ENCODE results near the gene FBXL7. TPM values are rescaled to one million over a fixed set of nuclear protein-coding genes. Genes with fewer than 3 reads are reported as not detected.

Gene FBXL7
- polyA plus RNA-seq, 4 donors = 0.22 to 4.2 (median 2.7) TPM

- DNase-seq (no peak), FAIRE-seq (no peak)
- 77 to 87% (median 86%) methylated on average over 1 of the region's 1 CpG for WGBS, 3 donors
- Histone ChIP-seq H3K9me3 (ENCODE audit: control insufficient read depth in 2 of 2, insufficient read depth in 1 of 2, low read depth in 1 of 2, low read length in 1 of 2) (no peaks in the 10 kb centered on the region), H3K36me3 (ENCODE audit: control insufficient read depth in 3 of 3, insufficient read depth in 2 of 3, low read depth in 1 of 3, low read length in 3 of 3) (no peaks in the 10 kb centered on the region), H3K27ac (ENCODE audit: low read depth in 1 of 3, low read length in 2 of 3) (no peak overlapping the region), H3K4me1 (ENCODE audit: control insufficient read depth in 3 of 3, insufficient read depth in 2 of 3, low read depth in 1 of 3, low read length in 2 of 3) (no peaks in the 10 kb centered on the region), H3K4me3 (ENCODE audit: low read depth in 1 of 3, low read length in 3 of 3) (no peak overlapping the region), H3K27me3 (ENCODE audit: control insufficient read depth in 3 of 3, insufficient read depth in 3 of 3, low read length in 3 of 3) (no peaks in the 10 kb centered on the region)
These were observed 10.1 kb downstream of the FBXL7 start for GRCh38 chr5:15510092-15510491.

GRCh38 chr5:15510831-15511230, 10.9 kb downstream of the FBXL7 start:
- no peak overlapping the region for H3K4me3 ChIP-seq (ENCODE audit: low read depth in 1 of 3, low read length in 3 of 3)
- H3K4me1 ChIP-seq (ENCODE audit: control insufficient read depth in 3 of 3, insufficient read depth in 2 of 3, low read depth in 1 of 3, low read length in 2 of 3) = no peaks in the 10 kb centered on the region
- WGBS, 3 donors = 27 to 52% (median 45%) methylated on average over 3 of the region's 3 CpGs
- no peak overlapping the region for H3K27ac ChIP-seq (ENCODE audit: low read depth in 1 of 3, low read length in 2 of 3)
- no peak for DNase-seq
- H3K36me3 ChIP-seq (ENCODE audit: control insufficient read depth in 3 of 3, insufficient read depth in 2 of 3, low read depth in 1 of 3, low read length in 3 of 3) = no peaks in the 10 kb centered on the region
- H3K27me3 ChIP-seq (ENCODE audit: control insufficient read depth in 3 of 3, insufficient read depth in 3 of 3, low read length in 3 of 3) = no peaks in the 10 kb centered on the region
- FAIRE-seq = no peak
- H3K9me3 ChIP-seq (ENCODE audit: control insufficient read depth in 2 of 2, insufficient read depth in 1 of 2, low read depth in 1 of 2, low read length in 1 of 2) = no peaks in the 10 kb centered on the region

DNA sequence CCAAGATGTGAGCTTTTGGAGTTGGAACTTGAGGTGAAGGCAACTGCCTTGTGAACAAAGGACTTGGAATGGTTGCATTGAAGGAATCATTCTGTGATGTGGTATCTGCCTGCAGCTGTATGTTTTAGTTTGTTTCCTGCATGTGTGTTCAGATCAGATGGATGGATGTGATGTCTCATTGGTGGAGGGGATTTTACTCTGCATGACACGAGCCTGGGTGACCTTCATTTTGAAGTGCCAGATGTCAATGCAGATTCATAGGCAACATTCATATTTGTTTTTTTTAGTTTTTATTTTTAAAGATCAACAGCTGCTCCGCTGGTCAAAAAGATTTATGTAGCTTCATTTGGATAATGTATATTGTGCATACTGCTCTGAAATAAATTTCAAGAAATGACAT, 13.5 kb downstream of the FBXL7 start:
- Histone ChIP-seq H3K36me3 (ENCODE audit: control insufficient read depth in 3 of 3, insufficient read depth in 2 of 3, low read depth in 1 of 3, low read length in 3 of 3) (no peaks in the 10 kb centered on the region), H3K9me3 (ENCODE audit: control insufficient read depth in 2 of 2, insufficient read depth in 1 of 2, low read depth in 1 of 2, low read length in 1 of 2) (no peaks in the 10 kb centered on the region), H3K27me3 (ENCODE audit: control insufficient read depth in 3 of 3, insufficient read depth in 3 of 3, low read length in 3 of 3) (no peaks in the 10 kb centered on the region), H3K4me1 (ENCODE audit: control insufficient read depth in 3 of 3, insufficient read depth in 2 of 3, low read depth in 1 of 3, low read length in 2 of 3) (no peaks in the 10 kb centered on the region), H3K4me3 (ENCODE audit: low read depth in 1 of 3, low read length in 3 of 3) (no peak overlapping the region), H3K27ac (ENCODE audit: low read depth in 1 of 3, low read length in 2 of 3) (no peak overlapping the region)
- WGBS, 3 donors = 71 to 83% (median 75%) methylated on average over 2 of the region's 2 CpGs
- FAIRE-seq = no peak
- no peak for DNase-seq

DNA sequence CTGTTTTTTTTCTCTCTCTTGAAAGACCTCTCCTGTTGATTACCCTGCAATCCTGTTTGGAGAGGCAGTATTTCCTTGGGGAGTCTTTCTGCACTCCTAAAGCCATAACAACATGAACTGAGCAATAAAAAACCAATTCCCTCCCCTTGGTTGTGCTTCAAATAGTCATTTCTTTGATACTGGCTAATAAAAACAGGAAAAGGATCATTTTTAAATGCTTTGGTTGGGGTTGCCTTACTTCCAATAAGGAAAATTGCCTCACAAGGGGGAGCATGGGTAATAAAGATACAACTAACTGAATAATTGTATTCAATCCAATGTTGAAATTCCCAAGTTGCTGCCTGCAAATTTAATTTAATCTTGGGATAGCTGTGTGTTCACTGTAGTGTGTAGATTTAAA, 13.9 kb downstream of the FBXL7 start:
- no peaks in the 10 kb centered on the region for H3K9me3 ChIP-seq (ENCODE audit: control insufficient read depth in 2 of 2, insufficient read depth in 1 of 2, low read depth in 1 of 2, low read length in 1 of 2)
- H3K27me3 ChIP-seq (ENCODE audit: control insufficient read depth in 3 of 3, insufficient read depth in 3 of 3, low read length in 3 of 3) = no peaks in the 10 kb centered on the region
- no peaks in the 10 kb centered on the region for H3K4me1 ChIP-seq (ENCODE audit: control insufficient read depth in 3 of 3, insufficient read depth in 2 of 3, low read depth in 1 of 3, low read length in 2 of 3)
- H3K4me3 ChIP-seq (ENCODE audit: low read depth in 1 of 3, low read length in 3 of 3) = no peak overlapping the region
- no peaks in the 10 kb centered on the region for H3K36me3 ChIP-seq (ENCODE audit: control insufficient read depth in 3 of 3, insufficient read depth in 2 of 3, low read depth in 1 of 3, low read length in 3 of 3)
- H3K27ac ChIP-seq (ENCODE audit: low read depth in 1 of 3, low read length in 2 of 3) = no peak overlapping the region
- no peak for FAIRE-seq
- DNase-seq = no peak

- no peaks in the 10 kb centered on the region for H3K4me1 ChIP-seq (ENCODE audit: control insufficient read depth in 3 of 3, insufficient read depth in 2 of 3, low read depth in 1 of 3, low read length in 2 of 3)
- DNase-seq = no peak
- H3K9me3 ChIP-seq (ENCODE audit: control insufficient read depth in 2 of 2, insufficient read depth in 1 of 2, low read depth in 1 of 2, low read length in 1 of 2) = no peaks in the 10 kb centered on the region
- WGBS, 3 donors = 71 to 82% (median 79%) methylated on average over 1 of the region's 1 CpG
- no peak for FAIRE-seq
- no peak overlapping the region for H3K4me3 ChIP-seq (ENCODE audit: low read depth in 1 of 3, low read length in 3 of 3)
- H3K27me3 ChIP-seq (ENCODE audit: control insufficient read depth in 3 of 3, insufficient read depth in 3 of 3, low read length in 3 of 3) = no peaks in the 10 kb centered on the region
- H3K36me3 ChIP-seq (ENCODE audit: control insufficient read depth in 3 of 3, insufficient read depth in 2 of 3, low read depth in 1 of 3, low read length in 3 of 3) = no peaks in the 10 kb centered on the region
- no peak overlapping the region for H3K27ac ChIP-seq (ENCODE audit: low read depth in 1 of 3, low read length in 2 of 3)
These were observed 15.2 kb downstream of the FBXL7 start for GRCh38 chr5:15515229-15515628.

GRCh38 chr5:15516486-15516885, 16.5 kb downstream of the FBXL7 start:
- no peak overlapping the region for H3K27ac ChIP-seq (ENCODE audit: low read depth in 1 of 3, low read length in 2 of 3)
- H3K4me3 ChIP-seq (ENCODE audit: low read depth in 1 of 3, low read length in 3 of 3) = no peak overlapping the region
- no peaks in the 10 kb centered on the region for H3K36me3 ChIP-seq (ENCODE audit: control insufficient read depth in 3 of 3, insufficient read depth in 2 of 3, low read depth in 1 of 3, low read length in 3 of 3)
- no peaks in the 10 kb centered on the region for H3K9me3 ChIP-seq (ENCODE audit: control insufficient read depth in 2 of 2, insufficient read depth in 1 of 2, low read depth in 1 of 2, low read length in 1 of 2)
- H3K4me1 ChIP-seq (ENCODE audit: control insufficient read depth in 3 of 3, insufficient read depth in 2 of 3, low read depth in 1 of 3, low read length in 2 of 3) = no peaks in the 10 kb centered on the region
- FAIRE-seq = no peak
- no peak for DNase-seq
- no peaks in the 10 kb centered on the region for H3K27me3 ChIP-seq (ENCODE audit: control insufficient read depth in 3 of 3, insufficient read depth in 3 of 3, low read length in 3 of 3)
- WGBS, 3 donors = 78 to 87% (median 82%) methylated on average over 12 of the region's 12 CpGs

- no peaks in the 10 kb centered on the region for H3K4me1 ChIP-seq (ENCODE audit: control insufficient read depth in 3 of 3, insufficient read depth in 2 of 3, low read depth in 1 of 3, low read length in 2 of 3)
- DNase-seq = no peak
- no peaks in the 10 kb centered on the region for H3K9me3 ChIP-seq (ENCODE audit: control insufficient read depth in 2 of 2, insufficient read depth in 1 of 2, low read depth in 1 of 2, low read length in 1 of 2)
- no peak overlapping the region for H3K4me3 ChIP-seq (ENCODE audit: low read depth in 1 of 3, low read length in 3 of 3)
- WGBS, 3 donors = 83 to 85% (median 84%) methylated on average over 9 of the region's 9 CpGs
- no peaks in the 10 kb centered on the region for H3K36me3 ChIP-seq (ENCODE audit: control insufficient read depth in 3 of 3, insufficient read depth in 2 of 3, low read depth in 1 of 3, low read length in 3 of 3)
- H3K27me3 ChIP-seq (ENCODE audit: control insufficient read depth in 3 of 3, insufficient read depth in 3 of 3, low read length in 3 of 3) = no peaks in the 10 kb centered on the region
- no peak overlapping the region for H3K27ac ChIP-seq (ENCODE audit: low read depth in 1 of 3, low read length in 2 of 3)
- FAIRE-seq = no peak
These were observed 18.8 kb downstream of the FBXL7 start for GRCh38 chr5:15518786-15519185.

DNA sequence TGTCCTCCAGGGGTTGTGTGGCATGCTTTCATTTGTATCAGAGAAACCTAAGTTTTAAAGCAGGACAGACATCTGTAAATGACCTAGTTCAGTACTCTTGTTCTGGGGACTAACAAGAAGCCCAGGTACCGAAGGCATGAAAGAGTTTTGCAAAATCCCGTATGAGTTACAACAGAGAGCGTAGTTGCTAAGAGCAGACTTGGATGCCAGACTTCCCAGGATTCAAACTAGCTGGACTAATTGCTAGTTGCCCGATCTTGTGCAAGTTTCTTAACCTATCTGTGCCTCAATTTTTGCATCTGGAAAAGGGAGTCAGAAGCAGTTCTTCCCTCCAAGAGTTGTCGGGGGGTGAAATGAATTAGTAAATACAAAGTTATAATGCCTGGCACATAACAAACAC, 20.9 kb downstream of the FBXL7 start:
- no peak overlapping the region for H3K27ac ChIP-seq (ENCODE audit: low read depth in 1 of 3, low read length in 2 of 3)
- no peaks in the 10 kb centered on the region for H3K36me3 ChIP-seq (ENCODE audit: control insufficient read depth in 3 of 3, insufficient read depth in 2 of 3, low read depth in 1 of 3, low read length in 3 of 3)
- DNase-seq = no peak
- FAIRE-seq = no peak
- no peaks in the 10 kb centered on the region for H3K9me3 ChIP-seq (ENCODE audit: control insufficient read depth in 2 of 2, insufficient read depth in 1 of 2, low read depth in 1 of 2, low read length in 1 of 2)
- H3K4me1 ChIP-seq (ENCODE audit: control insufficient read depth in 3 of 3, insufficient read depth in 2 of 3, low read depth in 1 of 3, low read length in 2 of 3) = no peaks in the 10 kb centered on the region
- H3K4me3 ChIP-seq (ENCODE audit: low read depth in 1 of 3, low read length in 3 of 3) = no peak overlapping the region
- H3K27me3 ChIP-seq (ENCODE audit: control insufficient read depth in 3 of 3, insufficient read depth in 3 of 3, low read length in 3 of 3) = no peaks in the 10 kb centered on the region
- WGBS, 3 donors = 80 to 83% (median 83%) methylated on average over 5 of the region's 5 CpGs

DNA sequence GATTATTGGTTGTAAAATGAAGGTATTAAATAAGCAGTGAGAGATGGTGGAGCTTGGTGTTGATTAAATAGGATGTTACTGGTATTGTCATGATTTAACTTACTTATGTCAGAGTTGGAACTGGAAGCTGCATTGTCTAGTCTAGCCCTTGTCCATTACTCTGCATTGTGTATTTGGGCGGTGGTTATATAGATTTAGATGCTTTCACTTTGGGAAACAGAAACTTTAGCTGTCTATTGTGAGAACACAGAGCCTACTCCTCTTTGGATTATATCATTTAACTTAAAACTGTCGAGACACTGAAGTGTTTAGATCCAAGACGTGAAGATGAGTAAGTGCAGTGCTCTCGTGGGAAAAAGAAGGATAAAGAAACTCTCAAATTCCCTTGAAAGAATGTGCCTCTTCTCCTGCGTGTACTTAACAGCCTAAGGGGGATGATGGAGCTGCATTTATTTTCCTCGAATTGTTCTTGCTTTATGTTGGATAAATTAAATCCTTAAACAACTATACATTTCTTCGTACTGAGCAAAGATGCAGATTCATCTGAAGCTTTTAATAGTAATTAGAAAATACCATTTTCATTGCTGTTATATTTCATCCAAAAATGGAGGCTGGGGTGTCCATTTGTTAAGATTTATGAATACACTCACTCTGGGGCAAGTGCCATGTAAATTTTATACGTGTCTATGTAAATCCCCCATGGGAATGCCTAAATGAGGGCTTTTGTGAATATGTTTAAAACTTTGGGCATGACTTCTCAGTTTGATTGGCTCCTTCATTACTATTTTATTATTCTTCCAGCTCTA, 21.6 kb downstream of the FBXL7 start:
- no peaks in the 10 kb centered on the region for H3K4me1 ChIP-seq (ENCODE audit: control insufficient read depth in 3 of 3, insufficient read depth in 2 of 3, low read depth in 1 of 3, low read length in 2 of 3)

More for the DNA sequence above, 21.6 kb downstream of the FBXL7 start:
- Histone ChIP-seq H3K36me3 (ENCODE audit: control insufficient read depth in 3 of 3, insufficient read depth in 2 of 3, low read depth in 1 of 3, low read length in 3 of 3) (no peaks in the 10 kb centered on the region), H3K27me3 (ENCODE audit: control insufficient read depth in 3 of 3, insufficient read depth in 3 of 3, low read length in 3 of 3) (no peaks in the 10 kb centered on the region), H3K27ac (ENCODE audit: low read depth in 1 of 3, low read length in 2 of 3) (no peak overlapping the region), H3K9me3 (ENCODE audit: control insufficient read depth in 2 of 2, insufficient read depth in 1 of 2, low read depth in 1 of 2, low read length in 1 of 2) (no peaks in the 10 kb centered on the region), H3K4me3 (ENCODE audit: low read depth in 1 of 3, low read length in 3 of 3) (no peak overlapping the region)
- DNase-seq (no peak), FAIRE-seq (no peak)
- 54 to 74% (median 62%) methylated on average over 8 of the region's 8 CpGs for WGBS, 3 donors
